PC-9 (cell line): Measurements from ENCODE around the gene F2.

Experiments used
- EZH2 ChIP-seq: fragments of 200-600 bp; sonication (generic); IDR thresholded peaks from 2 replicates; pipeline ENCODE4 v1.8.0; 2017; ENCODE audit warnings: antibody characterized with exemption, low read depth
- TF ChIP-seq, protein P1 (sequence below): fragments of 200-600 bp; sonication (generic); conservative IDR thresholded peaks from 2 replicates; pipeline ENCODE4 v1.6.1; 2017; ENCODE audit warnings: mixed run types, antibody characterized with exemption, mild to moderate bottlenecking, moderate library complexity

DNA sequence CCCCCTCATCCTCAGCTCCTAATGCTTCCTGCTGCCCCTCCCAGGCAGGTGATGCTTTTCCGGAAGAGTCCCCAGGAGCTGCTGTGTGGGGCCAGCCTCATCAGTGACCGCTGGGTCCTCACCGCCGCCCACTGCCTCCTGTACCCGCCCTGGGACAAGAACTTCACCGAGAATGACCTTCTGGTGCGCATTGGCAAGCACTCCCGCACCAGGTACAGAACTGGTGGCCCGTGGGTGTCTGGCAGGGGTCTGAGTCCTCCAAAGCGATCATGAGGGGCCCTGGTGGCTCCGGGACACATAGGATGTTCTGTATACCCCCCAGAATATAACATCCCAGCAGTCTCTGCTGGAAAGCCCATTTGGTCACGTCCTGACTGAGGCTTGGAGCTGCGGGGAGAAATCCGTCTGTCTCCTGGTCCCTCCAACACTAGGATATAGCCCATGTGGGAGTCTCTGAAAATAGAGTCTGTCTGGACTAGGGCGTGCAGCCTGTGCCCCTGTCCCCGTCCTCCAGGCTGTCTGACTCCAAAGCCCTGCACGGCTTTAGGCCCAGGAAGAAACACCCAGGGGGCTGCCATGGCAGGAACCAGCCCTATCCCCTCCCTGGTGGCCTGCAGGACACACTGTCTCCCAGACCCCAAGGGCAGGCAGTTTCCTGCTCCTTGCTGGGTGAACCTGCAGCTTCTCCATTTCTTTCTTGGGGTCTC lies 9.1 kb downstream of the F2 start:
- no peak for TF ChIP-seq EZH2
- TF ChIP-seq, protein P1, sequence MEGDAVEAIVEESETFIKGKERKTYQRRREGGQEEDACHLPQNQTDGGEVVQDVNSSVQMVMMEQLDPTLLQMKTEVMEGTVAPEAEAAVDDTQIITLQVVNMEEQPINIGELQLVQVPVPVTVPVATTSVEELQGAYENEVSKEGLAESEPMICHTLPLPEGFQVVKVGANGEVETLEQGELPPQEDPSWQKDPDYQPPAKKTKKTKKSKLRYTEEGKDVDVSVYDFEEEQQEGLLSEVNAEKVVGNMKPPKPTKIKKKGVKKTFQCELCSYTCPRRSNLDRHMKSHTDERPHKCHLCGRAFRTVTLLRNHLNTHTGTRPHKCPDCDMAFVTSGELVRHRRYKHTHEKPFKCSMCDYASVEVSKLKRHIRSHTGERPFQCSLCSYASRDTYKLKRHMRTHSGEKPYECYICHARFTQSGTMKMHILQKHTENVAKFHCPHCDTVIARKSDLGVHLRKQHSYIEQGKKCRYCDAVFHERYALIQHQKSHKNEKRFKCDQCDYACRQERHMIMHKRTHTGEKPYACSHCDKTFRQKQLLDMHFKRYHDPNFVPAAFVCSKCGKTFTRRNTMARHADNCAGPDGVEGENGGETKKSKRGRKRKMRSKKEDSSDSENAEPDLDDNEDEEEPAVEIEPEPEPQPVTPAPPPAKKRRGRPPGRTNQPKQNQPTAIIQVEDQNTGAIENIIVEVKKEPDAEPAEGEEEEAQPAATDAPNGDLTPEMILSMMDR = no peak
